MG63 (cell line): ENCODE measurements around the gene DMD. TPM values are rescaled to one million over a fixed set of nuclear protein-coding genes. Genes with fewer than 3 reads are reported as not detected.
A peak's percentile ranks its signal among the peaks of the same experiment; 100 is the strongest.

Source experiments
- DNase-seq: peaks from one replicate; pipeline ENCODE4 v3.0.0-alpha.2; 2020
- H3K27me3 ChIP-seq: fragments of 250-450 bp; sonication (Bioruptor Pico); 2 replicates; pipeline ENCODE4 v1.5.1; 2020; ENCODE audit warnings: mild to moderate bottlenecking, moderate library complexity
- H3K36me3 ChIP-seq: fragments of 250-450 bp; sonication (Bioruptor Pico); 2 replicates; pipeline ENCODE4 v1.5.1; 2020; ENCODE audit warnings: mild to moderate bottlenecking, moderate library complexity
- H3K4me3 ChIP-seq: fragments of 250-450 bp; sonication (Bioruptor Pico); 2 replicates; pipeline ENCODE4 v1.5.1; 2020; ENCODE audit warnings: mild to moderate bottlenecking, moderate library complexity
- H3K9me3 ChIP-seq: fragments of 250-450 bp; sonication (Bioruptor Pico); 2 replicates; pipeline ENCODE4 v1.5.1; 2020; ENCODE audit warnings: mild to moderate bottlenecking, moderate library complexity
- total RNA-seq: library from RNA; depleted of rRNA; stranded (reverse); fragments of >200 nt; shearing (Covaris generic); gene quantifications from 2 replicates; pipeline ENCODE4 v1.2.3, GENCODE V29; 2014; ENCODE audit warnings: low replicate concordance

DMD gene
- total RNA-seq, 1 experiment from 2014 or later: 11.5 TPM

DNA sequence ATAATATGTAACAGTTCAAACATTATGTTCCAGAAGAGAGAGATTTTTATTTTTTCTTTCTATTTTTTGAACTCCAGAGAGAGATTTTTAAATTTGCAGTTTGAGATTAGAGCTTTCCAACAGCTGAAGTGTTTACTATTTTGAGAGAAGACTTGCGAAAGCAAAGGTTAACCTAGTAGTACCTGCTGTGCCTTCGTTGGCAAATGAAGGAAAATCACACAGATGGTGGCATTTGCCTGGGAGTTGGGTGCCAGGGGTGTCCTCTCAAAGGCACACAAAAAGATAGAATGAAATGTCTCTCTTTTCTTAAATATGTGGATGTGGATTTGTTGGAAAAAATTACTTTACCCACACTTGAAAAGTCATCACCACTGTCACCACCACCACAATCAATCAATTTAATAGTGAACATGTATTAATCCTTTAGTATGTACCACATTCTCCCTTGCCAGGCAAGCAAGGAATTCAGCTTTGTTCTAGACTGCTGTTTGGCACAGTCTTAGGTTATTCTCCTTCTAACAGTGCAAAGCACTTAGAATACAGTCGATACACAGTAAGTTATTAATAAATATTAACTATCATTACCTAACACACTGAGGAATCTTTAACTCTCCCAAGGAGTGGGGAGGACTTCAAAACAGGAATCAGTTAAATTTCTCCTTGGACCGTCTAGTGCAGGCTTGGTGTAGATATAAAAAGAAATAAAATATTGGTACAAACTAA, 1301.3 kb downstream of the DMD start:
- H3K4me3 ChIP-seq: no peak overlapping the region
- no peaks in the 10 kb centered on the region for H3K9me3 ChIP-seq

GRCh38 chrX:31894152-31894551, 1317.2 kb downstream of the DMD start:
- Histone ChIP-seq H3K4me3 (no peak overlapping the region), H3K36me3 (no peaks in the 10 kb centered on the region), H3K9me3 (no peaks in the 10 kb centered on the region; the same call in 1 of the 2 replicates), H3K27me3 (no peaks in the 10 kb centered on the region)
- DNase-seq: peak; percentile 13

More for the DNA sequence above, 1301.3 kb downstream of the DMD start:
- Histone ChIP-seq H3K36me3 (no peaks in the 10 kb centered on the region), H3K27me3 (no peaks in the 10 kb centered on the region)
- DNase-seq: no peak

DNA sequence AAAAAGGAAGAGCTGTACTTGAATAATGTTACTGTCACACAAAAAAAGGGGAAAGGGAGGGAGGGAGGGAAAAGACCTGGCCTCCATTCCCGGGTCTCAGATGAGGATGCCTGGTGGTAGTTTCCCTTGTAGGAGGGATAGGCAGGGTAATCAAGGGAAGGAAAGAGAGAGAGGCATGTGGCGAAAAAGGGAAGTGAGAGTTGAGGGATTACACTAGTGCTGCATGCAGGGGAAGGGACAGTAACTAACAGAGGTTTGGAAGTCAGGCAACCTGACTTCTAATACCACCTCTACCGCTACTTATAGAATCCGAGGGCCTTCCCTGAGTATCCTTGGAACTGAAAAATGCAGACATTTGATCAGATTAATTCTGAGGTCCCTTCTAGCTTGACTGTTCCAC, 1317.8 kb downstream of the DMD start:
- Histone ChIP-seq H3K36me3 (no peaks in the 10 kb centered on the region), H3K27me3 (no peaks in the 10 kb centered on the region), H3K9me3 (no peaks in the 10 kb centered on the region), H3K4me3 (no peak overlapping the region)
- no peak for DNase-seq

- H3K27me3 ChIP-seq: no peaks in the 10 kb centered on the region
- H3K36me3 ChIP-seq: no peaks in the 10 kb centered on the region
- H3K4me3 ChIP-seq: no peak overlapping the region
- no peaks in the 10 kb centered on the region for H3K9me3 ChIP-seq
- DNase-seq: no peak
These were observed 1322.3 kb downstream of the DMD start for GRCh38 chrX:31889088-31889487.

GRCh38 chrX:31884535-31884934, 1326.8 kb downstream of the DMD start:
- Histone ChIP-seq H3K4me3 (no peak overlapping the region), H3K36me3 (no peaks in the 10 kb centered on the region), H3K9me3 (no peaks in the 10 kb centered on the region), H3K27me3 (no peaks in the 10 kb centered on the region)
- DNase-seq: no peak

- no peaks in the 10 kb centered on the region for H3K36me3 ChIP-seq
- no peaks in the 10 kb centered on the region for H3K27me3 ChIP-seq
- H3K9me3 ChIP-seq: no peaks in the 10 kb centered on the region
- no peak overlapping the region for H3K4me3 ChIP-seq
- no peak for DNase-seq
These were observed 1339.3 kb downstream of the DMD start for GRCh38 chrX:31872007-31872406.

DNA sequence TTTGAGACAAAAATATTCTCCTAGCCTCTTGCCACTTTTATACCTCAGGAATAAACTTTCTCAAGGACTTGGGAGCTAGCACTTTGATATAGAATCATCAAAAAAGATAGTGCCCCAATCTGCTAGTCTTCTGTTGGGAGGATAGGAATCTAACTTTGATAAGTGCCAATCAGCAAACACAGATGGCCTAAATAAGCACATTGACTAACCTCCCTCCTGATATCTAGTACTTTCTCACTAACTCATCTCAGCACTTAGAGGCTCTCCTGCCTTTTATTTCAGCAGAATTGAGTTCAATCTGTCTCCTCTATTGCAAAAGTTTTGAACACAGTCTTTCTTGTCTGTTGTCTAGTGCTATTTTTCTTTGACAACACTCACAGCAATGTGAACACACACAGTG, 1341.1 kb downstream of the DMD start:
- no peaks in the 10 kb centered on the region for H3K27me3 ChIP-seq
- no peaks in the 10 kb centered on the region for H3K9me3 ChIP-seq
- no peak overlapping the region for H3K4me3 ChIP-seq
- no peak for DNase-seq
- no peaks in the 10 kb centered on the region for H3K36me3 ChIP-seq

- Histone ChIP-seq H3K36me3 (no peaks in the 10 kb centered on the region), H3K4me3 (no peak overlapping the region), H3K27me3 (no peaks in the 10 kb centered on the region), H3K9me3 (no peaks in the 10 kb centered on the region)
- DNase-seq: no peak
These were observed 1350.7 kb downstream of the DMD start for GRCh38 chrX:31860686-31861085.

GRCh38 chrX:31858915-31859314, 1352.4 kb downstream of the DMD start:
- Histone ChIP-seq H3K36me3 (no peaks in the 10 kb centered on the region), H3K9me3 (no peaks in the 10 kb centered on the region), H3K4me3 (no peak overlapping the region), H3K27me3 (no peaks in the 10 kb centered on the region)
- no peak for DNase-seq

GRCh38 chrX:31854716-31855115, 1356.6 kb downstream of the DMD start:
- no peak for DNase-seq
- Histone ChIP-seq H3K36me3 (no peaks in the 10 kb centered on the region), H3K27me3 (no peaks in the 10 kb centered on the region), H3K4me3 (no peak overlapping the region), H3K9me3 (no peaks in the 10 kb centered on the region)

GRCh38 chrX:31851761-31852160, 1359.6 kb downstream of the DMD start:
- no peaks in the 10 kb centered on the region for H3K27me3 ChIP-seq
- DNase-seq: no peak
- no peak overlapping the region for H3K4me3 ChIP-seq
- H3K36me3 ChIP-seq: no peaks in the 10 kb centered on the region
- no peaks in the 10 kb centered on the region for H3K9me3 ChIP-seq

DNA sequence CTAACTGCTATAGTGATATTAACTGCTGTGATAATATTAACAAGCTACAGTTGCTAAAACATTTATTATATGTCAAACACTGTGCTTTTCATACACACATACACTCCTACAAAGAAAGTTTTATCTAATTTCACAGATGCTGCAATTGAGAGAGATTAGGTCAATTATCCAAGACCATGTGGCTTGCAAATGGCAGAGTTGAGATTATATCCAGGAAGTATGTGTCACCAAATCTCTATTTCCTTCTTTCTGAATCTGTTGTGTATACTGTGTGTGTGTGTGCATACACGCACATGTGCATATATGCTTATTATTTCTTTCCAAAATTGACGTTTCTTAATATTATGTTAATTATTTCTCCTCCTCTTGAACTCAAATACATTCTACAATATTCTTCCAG, 1363.6 kb downstream of the DMD start:
- Histone ChIP-seq H3K36me3 (no peaks in the 10 kb centered on the region), H3K4me3 (no peak overlapping the region), H3K9me3 (no peaks in the 10 kb centered on the region), H3K27me3 (no peaks in the 10 kb centered on the region)
- no peak for DNase-seq

DNA sequence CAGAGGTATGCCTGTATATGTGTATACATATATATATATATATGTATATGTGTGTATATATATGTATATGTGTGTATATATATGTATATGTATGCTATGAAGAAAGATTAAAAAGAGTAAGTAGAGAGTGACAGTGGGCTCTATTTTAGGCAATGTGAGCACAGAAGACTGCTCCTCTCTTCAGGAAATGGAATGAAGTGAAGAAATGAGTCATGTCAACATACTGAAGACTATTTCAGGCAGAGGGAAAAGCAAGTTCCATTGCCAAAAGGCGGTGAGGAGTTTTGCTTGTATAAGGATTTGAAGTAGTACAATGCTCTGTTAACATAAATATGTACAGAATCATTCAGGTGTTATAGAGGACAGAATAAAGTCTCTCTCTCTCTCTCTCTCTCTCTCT, 1366.3 kb downstream of the DMD start:
- peak; percentile 15 for DNase-seq
- H3K9me3 ChIP-seq: no peaks in the 10 kb centered on the region
- no peaks in the 10 kb centered on the region for H3K27me3 ChIP-seq
- H3K4me3 ChIP-seq: no peak overlapping the region
- no peaks in the 10 kb centered on the region for H3K36me3 ChIP-seq

DNA sequence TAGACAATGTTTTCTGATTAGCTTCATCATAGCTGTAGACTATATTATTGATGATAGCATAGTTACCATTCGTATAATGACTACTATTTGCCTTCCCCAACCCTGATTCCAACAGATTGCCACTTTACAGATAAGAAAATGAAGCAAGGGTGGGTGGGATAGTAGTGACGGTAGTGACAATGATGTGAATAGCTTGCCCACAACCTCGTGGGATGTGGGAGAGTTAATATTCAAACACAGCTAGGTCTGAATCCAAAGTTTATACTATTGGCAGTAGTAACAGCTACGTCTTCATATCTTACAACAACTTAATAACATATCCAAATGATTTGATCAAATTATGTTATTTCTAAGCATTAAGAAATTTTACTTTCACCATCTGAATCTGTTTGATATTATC, 1372.7 kb downstream of the DMD start:
- Histone ChIP-seq H3K9me3 (no peaks in the 10 kb centered on the region), H3K4me3 (no peak overlapping the region), H3K27me3 (no peaks in the 10 kb centered on the region), H3K36me3 (no peaks in the 10 kb centered on the region)
- DNase-seq: no peak

DNA sequence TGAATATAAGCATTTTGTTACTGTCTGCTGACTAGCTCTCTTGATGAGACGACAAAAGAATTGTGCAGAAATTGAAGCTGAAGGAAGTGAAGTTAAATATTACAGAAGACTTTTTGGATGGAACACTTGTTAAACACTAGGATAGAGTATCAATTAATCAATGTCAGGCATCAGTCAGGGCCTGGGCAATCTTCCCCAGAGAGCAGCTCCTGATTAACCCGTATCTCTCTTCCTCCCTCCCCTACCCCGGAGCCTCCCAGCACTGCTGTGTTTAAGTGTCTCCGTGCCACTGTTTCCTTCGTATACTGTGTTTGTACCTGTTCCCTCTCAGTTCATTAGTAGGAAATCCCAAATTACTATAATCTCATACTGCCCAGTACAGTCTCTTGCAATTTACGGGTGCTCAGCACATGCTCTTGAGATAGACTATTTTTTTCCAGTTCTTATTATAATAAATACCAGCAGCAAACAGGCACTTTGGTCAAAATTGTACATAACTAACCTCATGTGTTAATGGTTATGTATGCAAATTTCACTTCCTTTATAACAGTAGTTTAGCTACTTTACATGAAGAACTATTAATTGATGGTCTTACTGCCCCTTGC, 1373.8 kb downstream of the DMD start:
- DNase-seq: no peak
- H3K4me3 ChIP-seq: no peak overlapping the region
- H3K27me3 ChIP-seq: no peaks in the 10 kb centered on the region
- H3K9me3 ChIP-seq: no peaks in the 10 kb centered on the region
- H3K36me3 ChIP-seq: no peaks in the 10 kb centered on the region

- Histone ChIP-seq H3K9me3 (no peaks in the 10 kb centered on the region), H3K27me3 (no peaks in the 10 kb centered on the region), H3K4me3 (no peak overlapping the region), H3K36me3 (no peaks in the 10 kb centered on the region)
- DNase-seq: no peak
These were observed 1374.9 kb downstream of the DMD start for GRCh38 chrX:31836479-31836878.

DNA sequence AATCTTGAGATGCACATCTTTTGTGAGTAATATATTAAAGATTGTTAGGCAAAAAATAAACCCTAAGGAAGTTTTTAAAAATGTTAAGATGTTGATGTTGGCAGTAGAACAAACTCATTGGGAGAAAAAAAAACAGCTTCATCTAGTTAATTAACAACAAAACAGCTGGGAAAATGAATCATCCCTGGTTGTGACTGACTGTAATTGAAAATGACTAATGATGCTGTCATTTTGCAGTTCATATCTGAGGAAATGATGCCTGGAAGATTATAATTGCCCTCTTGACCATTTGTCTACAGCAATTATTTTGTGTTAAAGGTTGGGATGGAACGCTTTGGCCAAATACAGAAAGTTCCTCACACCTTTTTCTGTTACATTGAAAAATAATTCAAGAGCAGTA, 1379.1 kb downstream of the DMD start:
- Histone ChIP-seq H3K4me3 (no peak overlapping the region), H3K36me3 (no peaks in the 10 kb centered on the region), H3K27me3 (no peaks in the 10 kb centered on the region), H3K9me3 (no peaks in the 10 kb centered on the region)
- no peak for DNase-seq

DNA sequence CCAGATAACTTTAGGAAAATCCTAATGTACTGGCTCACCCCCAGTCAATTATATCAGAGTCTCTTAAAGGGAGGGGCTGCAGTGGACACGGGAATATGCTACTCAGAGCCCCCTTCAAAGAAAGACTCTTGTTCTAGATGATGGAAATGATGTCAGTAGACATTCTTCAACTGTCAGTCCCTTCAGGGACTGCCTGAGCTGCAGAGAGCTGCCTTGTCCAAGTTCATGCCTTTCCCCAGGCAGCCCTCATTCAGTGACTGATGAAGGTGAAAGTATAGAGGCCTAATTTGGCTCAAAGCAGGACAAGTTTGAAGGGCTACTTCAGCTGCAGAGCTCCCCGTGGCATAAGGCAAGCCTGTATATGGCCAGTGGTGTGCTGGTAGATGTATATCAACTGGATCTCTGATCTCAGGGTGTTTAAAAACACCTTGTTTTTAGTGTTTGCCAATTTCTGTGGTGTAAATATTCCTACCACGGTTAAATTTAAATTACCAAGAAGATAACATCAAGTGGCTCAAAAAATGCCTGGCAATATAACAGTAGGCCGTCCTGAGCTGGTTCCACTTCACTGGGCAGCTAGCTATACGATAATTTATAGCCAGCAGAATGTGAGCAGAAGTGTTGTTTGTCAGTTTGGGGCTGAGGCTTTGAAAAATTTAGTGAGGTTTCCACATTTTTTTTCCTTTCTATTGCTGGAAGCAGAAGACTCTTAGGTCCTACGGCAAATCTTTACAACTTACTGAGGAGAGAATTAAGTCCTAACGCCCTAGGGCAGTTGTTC, 1390.7 kb downstream of the DMD start:
- no peaks in the 10 kb centered on the region for H3K9me3 ChIP-seq
- no peak for DNase-seq
- no peak overlapping the region for H3K4me3 ChIP-seq
- no peaks in the 10 kb centered on the region for H3K36me3 ChIP-seq
- H3K27me3 ChIP-seq: no peaks in the 10 kb centered on the region
